Measurements from ENCODE around the gene TMCO4.

The TMCO4 gene

GRCh38 chr1:19715334-19716203, 84.1 kb downstream of the TMCO4 start:
- DNase-seq (ENCODE audit: low spot score) = peak; percentile 81

GRCh38 chr1:19712928-19713327, 86.8 kb downstream of the TMCO4 start:
- no peak for DNase-seq (ENCODE audit: low spot score)

GRCh38 chr1:19710825-19711611, 88.7 kb downstream of the TMCO4 start:
- no peak for DNase-seq (ENCODE audit: low spot score)

DNA sequence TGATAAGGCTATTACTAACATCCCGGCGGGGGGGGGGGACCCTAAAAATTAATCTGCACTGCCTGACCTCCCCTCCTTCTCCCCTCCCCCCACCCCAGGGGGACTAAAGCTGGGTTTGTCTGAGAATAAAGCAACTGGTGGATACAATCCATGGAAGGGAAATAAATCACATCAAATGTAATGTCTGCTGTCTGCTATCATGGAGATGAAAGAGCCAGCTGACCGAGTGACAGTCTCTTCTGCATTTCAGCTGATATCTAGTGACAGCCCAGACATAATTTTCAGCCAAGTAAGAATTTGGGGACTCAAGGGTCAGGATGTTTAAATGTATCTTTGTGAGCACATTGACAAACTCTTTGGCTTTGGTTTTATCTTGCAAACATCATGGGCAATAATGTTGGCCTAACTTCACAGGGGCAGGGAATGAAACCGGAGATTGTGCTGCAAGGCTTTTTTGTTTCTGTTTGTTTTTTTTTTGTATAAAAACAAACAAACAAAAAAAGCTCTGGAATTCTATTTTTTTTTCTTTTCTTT, 90.4 kb downstream of the TMCO4 start:
- DNase-seq (ENCODE audit: low spot score) = no peak

DNA sequence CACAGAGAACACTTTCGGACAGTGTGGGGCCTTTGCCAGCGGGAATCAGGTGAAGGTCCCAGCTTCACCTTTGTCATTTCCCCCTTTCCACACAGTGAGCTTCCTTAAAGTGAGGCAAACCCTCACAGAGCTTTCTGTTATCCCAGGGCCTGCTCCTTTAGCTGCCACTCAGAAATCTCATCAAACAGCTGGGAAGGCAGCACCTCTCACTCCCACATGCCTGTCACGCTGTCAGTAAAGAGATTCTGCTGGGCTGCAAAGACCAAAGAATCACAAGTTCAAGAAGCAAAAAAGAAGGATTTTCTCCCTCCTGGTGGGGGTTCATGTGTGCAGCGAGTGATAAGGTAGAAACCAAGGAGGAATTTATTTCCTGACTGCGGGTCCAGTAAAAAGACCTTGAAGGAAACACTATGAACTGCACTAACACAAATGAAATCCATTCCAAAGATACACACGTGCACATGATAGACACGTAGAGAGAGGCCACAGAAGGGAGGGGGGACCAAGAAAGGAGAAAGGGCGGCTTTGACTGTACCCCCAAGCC, 91.1 kb downstream of the TMCO4 start:
- no peak for DNase-seq (ENCODE audit: low spot score)

GRCh38 chr1:19706136-19706535, 93.6 kb downstream of the TMCO4 start:
- no peak for DNase-seq (ENCODE audit: low spot score)

GRCh38 chr1:19705464-19705863, 94.3 kb downstream of the TMCO4 start:
- DNase-seq (ENCODE audit: low spot score) = no peak

- peak; percentile 84 for DNase-seq (ENCODE audit: low spot score)
These were observed 95.2 kb downstream of the TMCO4 start for GRCh38 chr1:19704247-19705113.

GRCh38 chr1:19703280-19703679, 96.4 kb downstream of the TMCO4 start:
- DNase-seq (ENCODE audit: low spot score) = no peak

- DNase-seq (ENCODE audit: low spot score) = no peak
These were observed 99.5 kb downstream of the TMCO4 start for GRCh38 chr1:19700079-19700777.

- no peak for DNase-seq (ENCODE audit: low spot score)
These were observed 101.5 kb downstream of the TMCO4 start for GRCh38 chr1:19698181-19698580.

GRCh38 chr1:19696820-19697219, 102.9 kb downstream of the TMCO4 start:
- no peak for DNase-seq (ENCODE audit: low spot score)

DNA sequence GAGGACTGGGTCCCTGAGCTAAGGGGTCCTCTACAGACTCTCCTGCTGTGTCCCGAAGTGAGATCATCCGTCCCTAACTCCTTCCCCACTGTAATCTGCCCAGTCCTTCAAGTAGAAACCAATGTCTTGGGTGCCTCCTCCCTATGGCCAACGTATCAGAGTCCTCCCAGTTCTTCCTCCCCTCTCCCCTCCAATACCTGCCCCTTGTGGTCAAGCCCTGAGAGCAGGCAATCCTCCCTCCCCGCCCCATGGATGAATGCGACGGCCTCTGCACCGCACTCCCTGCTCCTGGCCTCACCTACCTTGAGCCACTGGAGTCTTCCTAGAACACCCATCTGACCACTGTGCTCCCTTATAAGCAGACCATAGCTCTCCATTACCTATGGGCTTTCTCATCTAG, 103.9 kb downstream of the TMCO4 start:
- no peak for DNase-seq (ENCODE audit: low spot score)

DNA sequence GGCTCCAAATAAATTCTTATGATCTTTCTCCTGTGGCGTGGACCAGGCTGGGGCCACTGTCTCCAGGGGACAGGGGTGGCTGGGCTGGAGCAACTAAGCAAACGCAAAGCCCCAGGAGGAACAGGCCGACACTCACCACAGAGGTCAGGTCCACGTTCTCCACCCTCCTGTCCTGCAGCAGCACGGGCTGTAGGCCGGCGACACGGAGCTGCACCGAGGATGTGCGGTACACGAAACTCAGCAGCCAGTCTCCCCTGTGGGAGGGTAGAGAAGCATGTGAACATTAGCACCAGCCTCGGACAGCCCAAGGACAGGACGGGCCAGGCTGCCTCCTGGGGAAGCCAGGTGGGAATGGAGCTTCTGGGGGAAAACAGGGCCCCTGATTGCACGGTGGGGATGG, 105.4 kb downstream of the TMCO4 start:
- DNase-seq (ENCODE audit: low spot score) = no peak

DNA sequence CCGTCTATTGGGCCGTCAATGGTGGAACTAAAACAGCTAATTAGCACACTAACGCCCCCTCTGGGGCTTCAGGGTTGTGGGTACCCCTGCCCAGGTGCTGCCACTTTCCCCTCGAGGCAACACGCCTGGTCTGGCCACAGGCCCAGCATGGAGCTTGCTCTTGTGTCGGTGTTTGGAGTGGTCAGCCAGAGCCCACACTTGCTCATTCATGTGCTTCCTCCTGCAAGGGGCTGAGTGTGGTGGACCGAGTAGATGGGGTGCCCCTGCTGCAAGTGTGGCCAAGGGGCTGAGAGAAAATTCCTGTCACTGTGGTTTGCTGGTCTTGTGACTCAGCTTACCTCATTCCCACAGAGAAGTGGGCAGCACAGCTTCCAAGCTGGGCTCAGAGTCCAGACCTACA, 109.4 kb downstream of the TMCO4 start:
- no peak for DNase-seq (ENCODE audit: low spot score)

DNA sequence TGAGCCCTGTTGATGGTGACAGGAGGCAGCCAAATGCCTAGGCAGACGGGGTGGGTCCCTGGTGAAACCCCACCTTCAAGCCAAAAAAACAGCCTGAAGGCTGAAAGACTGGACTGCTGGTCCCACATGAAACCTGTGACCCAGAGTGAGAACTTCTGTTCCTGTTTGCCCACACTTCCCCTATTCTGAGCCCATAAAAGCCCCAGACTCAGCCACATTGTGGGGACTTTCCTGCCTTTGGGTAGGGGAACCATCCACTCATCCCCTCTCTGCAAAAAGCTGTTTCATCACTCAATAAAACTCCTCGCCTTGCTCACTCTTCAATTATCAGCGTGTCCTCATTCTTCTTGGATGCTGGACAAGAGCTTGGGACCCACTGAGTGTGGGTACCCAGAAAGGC, 109.9 kb downstream of the TMCO4 start:
- no peak for DNase-seq (ENCODE audit: low spot score)

GRCh38 chr1:19689085-19689757, 110.5 kb downstream of the TMCO4 start:
- no peak for DNase-seq (ENCODE audit: low spot score)

GRCh38 chr1:19688041-19688842, 111.5 kb downstream of the TMCO4 start:
- DNase-seq (ENCODE audit: low spot score) = no peak

- no peak for DNase-seq (ENCODE audit: low spot score)
These were observed 112.3 kb downstream of the TMCO4 start for GRCh38 chr1:19687414-19687813.

DNA sequence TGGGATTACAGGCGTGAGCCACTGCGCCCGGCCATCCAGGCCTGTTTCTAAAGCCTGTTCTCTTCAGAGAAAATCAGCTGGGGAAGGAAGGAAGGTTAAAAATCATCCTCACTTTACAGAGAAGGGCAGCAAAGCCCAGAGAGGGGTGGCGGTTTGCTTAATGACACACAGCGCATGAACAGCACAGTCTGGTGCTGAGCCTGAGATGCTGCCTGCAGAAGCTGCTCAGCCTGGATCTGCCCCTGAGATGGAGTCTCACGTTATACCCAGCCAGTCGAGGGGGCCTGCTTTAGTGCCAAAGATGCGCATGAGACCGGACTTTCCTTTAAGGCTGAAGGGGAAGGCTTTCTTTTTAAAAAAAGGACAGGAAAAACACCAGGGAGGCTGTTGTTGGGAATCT, 113.7 kb downstream of the TMCO4 start:
- no peak for DNase-seq (ENCODE audit: low spot score)

Data from HuH-7.5 (cell line).